Measurements from ENCODE around the gene C2CD5. TPM values are rescaled to one million over a fixed set of nuclear protein-coding genes. Genes with fewer than 3 reads are reported as not detected.
"Not testable (repeated sequence)": the region's sequence is repeated elsewhere in the genome, so short reads cannot be mapped to it uniquely, and the experiment has no call there.

Gene C2CD5
- total and polyA plus RNA-seq, 2 of the 4 experiments (the other 2 are of a cell fraction), result 14.5 to 15.8 TPM

GRCh38 chr12:22444317-22444665 lies 100.1 kb downstream of the C2CD5 start:
- intact Hi-C loops (cut with micrococcal nuclease), result loop anchor here (10.0 kb wide), 1 partner anchor 449 kb away; no protein-coding TSS in a partner anchor

More at GRCh38 chr12:22444317-22444665, 100.1 kb downstream of the C2CD5 start:
- DNase-seq; H4K20me1 ChIP-seq (ENCODE audit: insufficient read depth, low read length); H3K9me3 ChIP-seq (ENCODE audit: control insufficient read depth, insufficient read depth, low read length); H2BK20ac ChIP-seq (ENCODE audit: low read depth, low read length); H3K23ac ChIP-seq (ENCODE audit: low read depth, low read length); H3K27ac ChIP-seq (ENCODE audit: insufficient read depth, low read length); H2AK5ac ChIP-seq (ENCODE audit: low read depth, low read length); H2BK120ac ChIP-seq (ENCODE audit: low read depth, low read length); H2AFZ ChIP-seq (replicated peaks; ENCODE audit: low read length, poor library complexity); H3K27me3 ChIP-seq (ENCODE audit: control insufficient read depth, insufficient read depth, low read length); BruUV-seq (replicated peaks); H3K79me1 ChIP-seq (ENCODE audit: low read depth in 1 of 2, low read length in 2 of 2); H3K4me3 ChIP-seq (ENCODE audit: insufficient read depth, low read depth, low read length); H4K5ac ChIP-seq (ENCODE audit: low read depth, low read length); H4K91ac ChIP-seq (ENCODE audit: insufficient read depth, low read depth, low read length); H3K18ac ChIP-seq (ENCODE audit: low read depth, low read length); H3K9me1 ChIP-seq (ENCODE audit: insufficient read depth, low read length); H3K14ac ChIP-seq (replicated peaks; ENCODE audit: low read depth, low read length); H2BK5ac ChIP-seq (ENCODE audit: low read depth, low read length, poor library complexity, severe bottlenecking); H3K56ac ChIP-seq (ENCODE audit: extremely low read depth, insufficient read depth, low read length); H4K8ac ChIP-seq (ENCODE audit: low read depth in 2 of 2, low read length in 2 of 2); H3K9ac ChIP-seq (ENCODE audit: low read depth, low read length); H3K4me2 ChIP-seq (ENCODE audit: low read depth, low read length); POLR2A ChIA-PET (ENCODE audit: unreplicated experiment); H3K36me3 ChIP-seq (ENCODE audit: control insufficient read depth, insufficient read depth, low read length); dilution Hi-C loops (cut with HindIII; ENCODE audit: low sequenced_read_pairs, unreplicated experiment); H2BK15ac ChIP-seq (ENCODE audit: low read depth, low read length); H3K4me1 ChIP-seq (ENCODE audit: control insufficient read depth, insufficient read depth, low read length); H2AK9ac ChIP-seq (replicated peaks; ENCODE audit: low read depth, low read length, poor library complexity); H3K4ac ChIP-seq (ENCODE audit: low read depth, low read length); ATAC-seq (ENCODE audit: low read depth): not testable (repeated sequence)
- no CpG with 5 or more reads among the region's 11 CpGs for WGBS, 2 experiments (ENCODE audit: extremely low coverage in 2 of 2, insufficient read length in 1 of 2)
- CTCF ChIA-PET, result interaction anchor here (1.2 to 1.3 kb wide), 2 partner anchors 12 to 13 kb away, joined by 3 read pairs; no protein-coding TSS in a partner anchor
- in situ Hi-C loops (cut with MboI; ENCODE audit: low sequenced_read_pairs), result loop anchor here (10.0 to 25.0 kb wide), 2 partner anchors 359 to 757 kb away; no protein-coding TSS in a partner anchor

Data from IMR-90 (cell line).